ENCODE results near the gene C6orf132. TPM values are rescaled to one million over a fixed set of nuclear protein-coding genes. Genes with fewer than 3 reads are reported as not detected.

The C6orf132 gene
- total RNA-seq, 1 experiment from 2014 or later = 48.4 TPM

- H2BK12ac ChIP-seq (ENCODE audit: insufficient read length, low read depth, low read length) = no peak overlapping the region
- no peak overlapping the region for H4K91ac ChIP-seq (ENCODE audit: insufficient read length, low read depth, low read length)
- no peak overlapping the region for H3K4ac ChIP-seq (ENCODE audit: low read depth, low read length)
- no peak overlapping the region for H3T11ph ChIP-seq (ENCODE audit: low read length)
- DNase-seq = no peak
- no peak overlapping the region for H3K56ac ChIP-seq (ENCODE audit: insufficient read length, low read depth, low read length)
- no peak overlapping the region for H3K23ac ChIP-seq (ENCODE audit: insufficient read length, low read depth, low read length)
- Mint-ChIP-seq H3K27me3 (ENCODE audit: low read depth) (peaks cover 2% of the 10 kb centered on the region), H3K9me3 (no peaks in the 10 kb centered on the region), H3K4me3 (peak overlapping the region in 1 of 2 experiments; percentile 3; a peak in 2 of 5 replicates), H3K36me3 (ENCODE audit: insufficient read depth in 1 of 3, low read depth in 3 of 3) (peaks cover 39 to 67% (median 64%) of the 10 kb centered on the region in 3 experiments; a peak in 6 of 7 replicates), H3K27ac (no peak overlapping the region; a peak in 1 of 7 replicates), H3K4me1 (peaks cover 6 to 26% of the 10 kb centered on the region in 2 experiments)
- H3K4me1 ChIP-seq (ENCODE audit: insufficient read depth, low read length) = no peaks in the 10 kb centered on the region
- H2BK120ac ChIP-seq (ENCODE audit: low read depth, low read length, poor library complexity, severe bottlenecking) = no peak overlapping the region
- H3K23me2 ChIP-seq (ENCODE audit: insufficient read length, low read depth, low read length, poor library complexity, severe bottlenecking) = peaks cover 3% of the 10 kb centered on the region
- no peaks in the 10 kb centered on the region for H3K9me3 ChIP-seq (ENCODE audit: control insufficient read depth, low read depth, low read length)
- no peak overlapping the region for H2AK5ac ChIP-seq (ENCODE audit: insufficient read length, low read length)
- no peak for TF ChIP-seq CTCF (conservative IDR thresholded peaks at IDR 0.05)
- no peaks in the 10 kb centered on the region for H4K20me1 ChIP-seq (ENCODE audit: control insufficient read depth, insufficient read depth, insufficient read length)
- H2BK20ac ChIP-seq (ENCODE audit: low read depth, low read length, poor library complexity, severe bottlenecking) = no peak overlapping the region
- H3K27me3 ChIP-seq (ENCODE audit: insufficient read depth, low read length) = no peaks in the 10 kb centered on the region
- no peak overlapping the region for H3K4me2 ChIP-seq (ENCODE audit: insufficient read depth, insufficient read length, low read length)
- H3K14ac ChIP-seq (ENCODE audit: insufficient read depth, low read length) = no peak overlapping the region
- no peak overlapping the region for H2AFZ ChIP-seq (ENCODE audit: low read length)
- no peak overlapping the region for H3K27ac ChIP-seq (ENCODE audit: insufficient read length, low read depth, low read length)
- no peak overlapping the region for H4K5ac ChIP-seq (ENCODE audit: insufficient read length, low read depth, low read length)
- no peak overlapping the region for H2BK5ac ChIP-seq (ENCODE audit: insufficient read length, low read length)
- no peak overlapping the region for H3K9ac ChIP-seq (ENCODE audit: extremely low read depth, insufficient read length, low read length)
- WGBS (ENCODE audit: extremely low coverage, insufficient read length, low lambda C conversion rate) = no CpG with 5 or more reads among the region's 1 CpG
- H2BK15ac ChIP-seq (ENCODE audit: low read depth, low read length) = no peak overlapping the region
- H4K8ac ChIP-seq (replicated peaks; ENCODE audit: insufficient read length, low read depth, low read length) = no peak overlapping the region
- H3K79me2 ChIP-seq (ENCODE audit: insufficient read depth, low read length) = no peaks in the 10 kb centered on the region
- H3K18ac ChIP-seq (ENCODE audit: insufficient read length, low read depth, low read length) = no peak overlapping the region
- H3K79me1 ChIP-seq (ENCODE audit: insufficient read depth, low read depth, low read length, poor library complexity, severe bottlenecking) = no peaks in the 10 kb centered on the region
Observed at GRCh38 chr6:42105709-42106108, 36.7 kb downstream of the C6orf132 start.
